ENCODE data around the gene SLC35B2.

DNA sequence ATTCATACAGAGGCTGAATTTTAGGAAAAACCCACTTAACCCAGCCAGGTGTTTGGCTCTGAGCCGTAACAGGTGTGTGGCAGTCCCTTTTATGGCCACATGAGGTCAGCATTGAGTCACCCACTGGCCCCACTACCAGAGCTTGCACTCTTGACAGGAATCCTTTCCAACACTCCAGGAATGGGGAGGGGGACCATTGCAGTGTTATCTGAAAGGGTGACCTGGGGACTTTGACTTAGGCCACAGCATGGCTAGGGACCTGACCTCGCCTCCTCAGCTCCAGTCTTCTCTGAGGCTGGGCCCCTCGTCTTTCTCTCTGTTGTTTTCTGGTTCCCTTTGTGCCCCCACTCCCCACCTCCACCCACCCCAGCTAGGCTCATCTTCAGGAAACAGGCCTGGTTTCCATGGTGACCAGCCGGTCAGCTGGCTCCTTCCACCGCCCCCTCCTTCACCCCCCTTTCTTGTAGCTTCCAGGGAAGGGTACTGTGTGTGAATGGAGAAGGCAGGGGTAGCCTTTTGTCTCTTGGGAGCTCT is 10.8 kb upstream of the SLC35B2 start:
- TF ChIP-seq EZH2phosphoT487 (IDR thresholded peaks at IDR 0.05) (no peak), EZH2 (IDR thresholded peaks at IDR 0.05) (no peak), CTCF (IDR thresholded peaks at IDR 0.05) (peak; percentile 93)

Measured in neural progenitor cell (in vitro differentiated cells).